Ishikawa (cell line): ENCODE data around the gene MOB3B.

ENCODE experiments used
- CEBPB ChIP-seq: IDR thresholded peaks from 2 replicates; pipeline ENCODE4 v1.6.1; 2012
- CREB1 ChIP-seq: IDR thresholded peaks from 2 replicates; pipeline ENCODE4 v1.6.1; 2012; ENCODE audit warnings: low read depth
- EGR1 ChIP-seq: IDR thresholded peaks from 2 replicates; pipeline ENCODE4 v1.6.1; 2012
- EP300 ChIP-seq: IDR thresholded peaks from 2 replicates; pipeline ENCODE4 v1.6.1; 2012; ENCODE audit warnings: borderline replicate concordance
- FOXM1 ChIP-seq: IDR thresholded peaks from 2 replicates; pipeline ENCODE4 v1.6.1; 2012; ENCODE audit warnings: low read depth, borderline replicate concordance
- NFIC ChIP-seq: IDR thresholded peaks from 2 replicates; pipeline ENCODE4 v1.6.1; 2012
- RAD21 ChIP-seq: IDR thresholded peaks from 2 replicates; pipeline ENCODE4 v1.6.1; 2012; ENCODE audit warnings: low read depth
- TAF1 ChIP-seq: IDR thresholded peaks from 2 replicates; pipeline ENCODE4 v1.6.1; 2012; ENCODE audit warnings: low read depth, mild to moderate bottlenecking
- TCF12 ChIP-seq: IDR thresholded peaks from 2 replicates; pipeline ENCODE4 v1.6.1; 2012; ENCODE audit warnings: low read depth
- TEAD4 ChIP-seq: IDR thresholded peaks from 2 replicates; pipeline ENCODE4 v1.6.1; 2012
- YY1 ChIP-seq: IDR thresholded peaks from 2 replicates; pipeline ENCODE4 v1.6.1; 2012; ENCODE audit warnings: low read depth
- ZBTB7A ChIP-seq: IDR thresholded peaks from 2 replicates; pipeline ENCODE4 v1.6.1; 2012; ENCODE audit warnings: low read depth
- TF ChIP-seq, protein P1 (sequence below): IDR thresholded peaks from 2 replicates; pipeline ENCODE4 v1.6.1; 2012; ENCODE audit warnings: low read depth, mild to moderate bottlenecking
- TF ChIP-seq, protein P2 (sequence below): IDR thresholded peaks from 2 replicates; pipeline ENCODE4 v1.6.1; 2012
- TF ChIP-seq, protein P3 (sequence below): IDR thresholded peaks from 2 replicates; pipeline ENCODE4 v1.6.1; 2012

The MOB3B gene

DNA sequence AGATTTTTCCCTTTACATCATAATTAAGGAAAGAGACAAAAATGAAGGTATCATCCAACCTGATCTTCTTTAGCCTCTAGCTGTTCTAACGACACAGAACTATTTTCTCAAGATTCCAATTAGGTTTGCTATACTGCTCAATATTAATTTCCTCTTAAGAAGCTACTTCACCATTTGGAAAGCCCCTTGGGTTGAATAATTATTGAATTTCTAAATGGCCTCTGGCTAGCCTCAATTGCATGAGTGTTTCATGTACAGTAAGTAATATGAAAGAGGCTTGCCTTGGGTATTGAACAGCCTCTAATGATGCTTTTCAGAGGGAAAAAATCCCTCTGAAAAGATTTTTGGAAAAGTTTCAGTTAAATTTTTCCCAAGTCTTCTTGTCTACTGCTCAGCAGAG is 3.7 kb upstream of the MOB3B start:
- no peak for TF ChIP-seq TEAD4
- TF ChIP-seq, protein P1, sequence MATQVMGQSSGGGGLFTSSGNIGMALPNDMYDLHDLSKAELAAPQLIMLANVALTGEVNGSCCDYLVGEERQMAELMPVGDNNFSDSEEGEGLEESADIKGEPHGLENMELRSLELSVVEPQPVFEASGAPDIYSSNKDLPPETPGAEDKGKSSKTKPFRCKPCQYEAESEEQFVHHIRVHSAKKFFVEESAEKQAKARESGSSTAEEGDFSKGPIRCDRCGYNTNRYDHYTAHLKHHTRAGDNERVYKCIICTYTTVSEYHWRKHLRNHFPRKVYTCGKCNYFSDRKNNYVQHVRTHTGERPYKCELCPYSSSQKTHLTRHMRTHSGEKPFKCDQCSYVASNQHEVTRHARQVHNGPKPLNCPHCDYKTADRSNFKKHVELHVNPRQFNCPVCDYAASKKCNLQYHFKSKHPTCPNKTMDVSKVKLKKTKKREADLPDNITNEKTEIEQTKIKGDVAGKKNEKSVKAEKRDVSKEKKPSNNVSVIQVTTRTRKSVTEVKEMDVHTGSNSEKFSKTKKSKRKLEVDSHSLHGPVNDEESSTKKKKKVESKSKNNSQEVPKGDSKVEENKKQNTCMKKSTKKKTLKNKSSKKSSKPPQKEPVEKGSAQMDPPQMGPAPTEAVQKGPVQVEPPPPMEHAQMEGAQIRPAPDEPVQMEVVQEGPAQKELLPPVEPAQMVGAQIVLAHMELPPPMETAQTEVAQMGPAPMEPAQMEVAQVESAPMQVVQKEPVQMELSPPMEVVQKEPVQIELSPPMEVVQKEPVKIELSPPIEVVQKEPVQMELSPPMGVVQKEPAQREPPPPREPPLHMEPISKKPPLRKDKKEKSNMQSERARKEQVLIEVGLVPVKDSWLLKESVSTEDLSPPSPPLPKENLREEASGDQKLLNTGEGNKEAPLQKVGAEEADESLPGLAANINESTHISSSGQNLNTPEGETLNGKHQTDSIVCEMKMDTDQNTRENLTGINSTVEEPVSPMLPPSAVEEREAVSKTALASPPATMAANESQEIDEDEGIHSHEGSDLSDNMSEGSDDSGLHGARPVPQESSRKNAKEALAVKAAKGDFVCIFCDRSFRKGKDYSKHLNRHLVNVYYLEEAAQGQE = no peak
- no peak for TF ChIP-seq YY1
- no peak for TF ChIP-seq ZBTB7A
- TF ChIP-seq CEBPB = no peak
- TF ChIP-seq NFIC = no peak
- TF ChIP-seq, protein P2, sequence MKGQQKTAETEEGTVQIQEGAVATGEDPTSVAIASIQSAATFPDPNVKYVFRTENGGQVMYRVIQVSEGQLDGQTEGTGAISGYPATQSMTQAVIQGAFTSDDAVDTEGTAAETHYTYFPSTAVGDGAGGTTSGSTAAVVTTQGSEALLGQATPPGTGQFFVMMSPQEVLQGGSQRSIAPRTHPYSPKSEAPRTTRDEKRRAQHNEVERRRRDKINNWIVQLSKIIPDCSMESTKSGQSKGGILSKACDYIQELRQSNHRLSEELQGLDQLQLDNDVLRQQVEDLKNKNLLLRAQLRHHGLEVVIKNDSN = no peak
- no peak for TF ChIP-seq EGR1
- TF ChIP-seq TAF1 = no peak
- no peak for TF ChIP-seq FOXM1
- no peak for TF ChIP-seq TCF12
- no peak for TF ChIP-seq CREB1
- TF ChIP-seq RAD21 = no peak
- TF ChIP-seq EP300 = no peak
- TF ChIP-seq, protein P3, sequence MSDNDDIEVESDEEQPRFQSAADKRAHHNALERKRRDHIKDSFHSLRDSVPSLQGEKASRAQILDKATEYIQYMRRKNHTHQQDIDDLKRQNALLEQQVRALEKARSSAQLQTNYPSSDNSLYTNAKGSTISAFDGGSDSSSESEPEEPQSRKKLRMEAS = no peak

DNA sequence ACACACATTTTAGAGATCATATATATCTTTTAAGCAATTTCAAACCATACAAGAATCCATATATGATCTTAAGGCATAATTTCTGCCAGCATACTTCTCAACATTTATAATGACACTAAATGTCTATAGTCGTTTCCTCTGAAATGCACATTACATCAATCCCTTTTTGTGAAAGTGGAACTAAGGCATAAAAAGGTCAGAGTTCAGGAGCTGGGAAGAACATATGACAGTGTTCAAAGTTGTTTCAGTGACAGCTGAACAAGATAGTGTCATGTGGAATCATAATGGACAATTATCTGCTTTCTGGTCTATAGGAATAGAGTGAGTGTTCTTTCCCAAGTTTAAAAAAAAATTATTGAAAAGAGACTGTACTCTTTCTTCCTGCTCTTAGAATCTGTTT is 2.4 kb upstream of the MOB3B start:
- TF ChIP-seq FOXM1 (no peak), CEBPB (no peak), YY1 (no peak), EP300 (no peak), TCF12 (no peak), TEAD4 (no peak), RAD21 (no peak), ZBTB7A (no peak), CREB1 (no peak), NFIC (no peak)
- TF ChIP-seq, protein P2 = no peak

GRCh38 chr9:27530915-27531755 is 1.5 kb upstream of the MOB3B start:
- TF ChIP-seq RAD21 = no peak
- no peak for TF ChIP-seq NFIC
- TF ChIP-seq, protein P1 = no peak
- TF ChIP-seq EP300 = no peak
- no peak for TF ChIP-seq CREB1
- TF ChIP-seq, protein P2 = no peak
- TF ChIP-seq, protein P3 = no peak
- TF ChIP-seq TCF12 = no peak
- TF ChIP-seq EGR1 = no peak
- no peak for TF ChIP-seq TEAD4
- no peak for TF ChIP-seq CEBPB
- TF ChIP-seq ZBTB7A = no peak
- no peak for TF ChIP-seq TAF1
- no peak for TF ChIP-seq FOXM1
- no peak for TF ChIP-seq YY1

DNA sequence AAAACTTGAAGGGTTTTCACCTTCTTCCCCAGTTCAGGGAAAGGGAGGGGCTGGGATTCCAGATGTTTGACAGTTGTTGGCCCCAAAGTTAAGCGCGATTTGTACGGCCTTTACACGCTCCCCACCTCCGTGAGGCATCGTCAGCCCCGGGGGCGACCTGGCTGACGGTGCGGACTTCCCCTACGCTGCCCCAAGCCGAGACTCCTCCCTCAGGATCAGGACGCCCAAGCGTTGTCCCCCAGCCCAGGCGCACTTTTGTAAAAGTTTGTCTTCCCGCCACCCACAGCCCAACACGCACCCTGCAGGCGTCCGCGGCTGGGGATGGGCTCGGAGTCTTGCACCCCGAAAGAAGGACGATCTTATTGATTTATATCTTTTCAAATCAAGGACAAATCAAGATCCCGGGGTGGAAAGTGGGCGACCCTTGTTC is 713 bp downstream of the MOB3B start:
- TF ChIP-seq YY1 = no peak
- TF ChIP-seq ZBTB7A = peak; percentile 67
- no peak for TF ChIP-seq NFIC
- TF ChIP-seq, protein P3 = peak; percentile 16; the same call in 1 of the 2 replicates
- TF ChIP-seq CEBPB = no peak
